GM19438 (cell line): ENCODE results near the gene ZNF440.

Experiments
- ATAC-seq: cut with Tn5 transposase; IDR thresholded peaks from one replicate; pipeline ENCODE4 v1.9.1; 2021; ENCODE audit warnings: low read depth; ENCODE audit not compliant: unreplicated experiment

ZNF440 gene

DNA sequence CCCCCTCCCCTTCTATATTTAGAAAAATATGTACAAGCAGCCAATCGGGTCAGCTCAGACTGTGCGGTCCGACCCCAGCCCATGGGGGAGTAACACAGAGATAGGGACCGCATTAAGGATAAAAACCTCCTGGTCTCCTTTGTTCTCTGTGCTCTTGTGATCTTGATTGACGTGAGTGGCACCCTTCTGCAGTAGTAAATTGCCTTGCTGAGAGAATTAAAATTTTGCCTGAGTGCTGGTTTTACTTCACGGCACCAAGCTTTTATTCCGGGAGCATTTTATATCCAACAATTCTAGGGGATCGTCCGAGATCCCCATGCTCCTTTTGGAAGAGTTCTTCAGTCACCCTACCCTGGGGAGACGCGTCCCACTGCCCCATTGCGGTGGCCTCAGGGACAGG is 66.5 kb downstream of the ZNF440 start:
- no peak for ATAC-seq

DNA sequence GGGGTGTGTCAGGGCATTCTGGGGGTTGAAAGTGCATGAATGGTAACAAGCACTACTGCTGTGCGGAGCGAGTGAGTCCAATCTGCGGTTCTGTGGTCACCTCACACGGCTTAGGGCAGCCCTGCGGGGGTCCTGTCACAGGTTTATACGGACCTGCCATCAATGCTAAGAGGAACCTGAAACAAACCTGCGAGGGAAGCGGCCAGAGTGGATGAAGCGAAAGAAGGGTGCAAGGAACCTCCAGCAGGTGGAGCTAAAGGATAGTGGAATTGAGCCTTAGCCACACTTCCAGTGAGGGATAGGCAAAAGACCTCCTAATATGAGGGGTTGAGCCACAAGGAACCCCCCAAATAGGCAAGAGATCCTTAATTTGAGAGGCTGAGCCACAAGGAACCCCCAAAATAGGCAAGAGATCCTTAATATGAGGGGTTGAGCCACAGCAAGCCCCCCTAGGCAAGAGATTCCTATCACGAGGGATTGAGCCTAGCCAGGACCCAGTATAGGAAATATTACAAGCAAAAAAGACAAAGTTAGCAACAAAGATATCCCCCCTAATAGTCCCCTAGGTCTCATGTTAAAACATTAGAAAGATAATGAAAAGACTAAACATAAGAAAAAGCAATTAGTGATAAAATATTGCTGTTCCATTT is 67.2 kb downstream of the ZNF440 start:
- ATAC-seq: no peak

DNA sequence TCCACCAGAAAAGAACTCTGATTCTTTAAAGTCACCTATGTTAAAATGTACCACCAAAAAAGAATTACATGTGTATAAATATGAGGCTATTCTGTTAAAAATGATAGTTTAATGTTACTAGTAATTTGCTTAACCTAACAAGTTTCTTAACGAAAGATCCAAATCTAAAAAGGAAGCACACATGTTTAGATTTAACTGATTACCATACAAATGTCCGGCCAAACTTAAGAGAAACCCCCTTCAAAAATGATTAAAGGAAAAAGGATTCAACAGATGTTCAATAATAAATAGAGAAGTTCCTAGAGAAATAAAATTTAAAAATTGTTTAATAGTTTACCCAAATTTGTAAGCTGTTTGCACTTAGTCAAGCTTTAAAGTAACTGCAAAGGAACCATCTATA is 68.5 kb downstream of the ZNF440 start:
- no peak for ATAC-seq
